ENCODE measurements around the gene BRPF3. TPM values are rescaled to one million over a fixed set of nuclear protein-coding genes. Genes with fewer than 3 reads are reported as not detected.

The BRPF3 gene
- total RNA-seq, 1 donor from 2014 or later = 37.6 TPM

DNA sequence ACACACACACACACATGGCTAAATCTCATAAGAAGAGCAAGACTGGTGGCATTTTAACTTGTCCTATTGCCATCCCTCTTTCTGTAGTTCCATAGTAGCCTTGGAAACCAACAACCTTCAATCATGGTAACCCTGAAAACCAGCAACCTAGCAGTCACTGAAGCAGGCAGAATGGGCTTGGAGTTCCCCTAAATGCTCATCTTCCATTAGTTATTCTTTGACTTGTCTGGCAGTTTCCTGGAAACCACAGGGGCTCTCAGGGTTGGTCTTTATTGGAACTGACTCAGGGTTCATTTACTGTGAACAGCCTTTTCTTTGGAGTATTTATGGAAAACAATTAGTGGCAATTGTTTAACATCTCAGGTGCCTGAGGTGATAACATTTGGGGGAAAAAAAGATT lies 19.4 kb upstream of the BRPF3 start:
- DNase-seq (ENCODE audit: low spot score) = no peak
- H3K36me3 Mint-ChIP-seq (ENCODE audit: low read depth, unreplicated experiment) = peaks cover 3% of the 10 kb centered on the region
- H3K9me3 Mint-ChIP-seq (ENCODE audit: unreplicated experiment) = peaks cover 4% of the 10 kb centered on the region
- H3K27me3 Mint-ChIP-seq (ENCODE audit: unreplicated experiment) = peaks cover 1% of the 10 kb centered on the region
- no peaks in the 10 kb centered on the region for H3K4me1 Mint-ChIP-seq (ENCODE audit: unreplicated experiment)
- TF ChIP-seq, protein P1, sequence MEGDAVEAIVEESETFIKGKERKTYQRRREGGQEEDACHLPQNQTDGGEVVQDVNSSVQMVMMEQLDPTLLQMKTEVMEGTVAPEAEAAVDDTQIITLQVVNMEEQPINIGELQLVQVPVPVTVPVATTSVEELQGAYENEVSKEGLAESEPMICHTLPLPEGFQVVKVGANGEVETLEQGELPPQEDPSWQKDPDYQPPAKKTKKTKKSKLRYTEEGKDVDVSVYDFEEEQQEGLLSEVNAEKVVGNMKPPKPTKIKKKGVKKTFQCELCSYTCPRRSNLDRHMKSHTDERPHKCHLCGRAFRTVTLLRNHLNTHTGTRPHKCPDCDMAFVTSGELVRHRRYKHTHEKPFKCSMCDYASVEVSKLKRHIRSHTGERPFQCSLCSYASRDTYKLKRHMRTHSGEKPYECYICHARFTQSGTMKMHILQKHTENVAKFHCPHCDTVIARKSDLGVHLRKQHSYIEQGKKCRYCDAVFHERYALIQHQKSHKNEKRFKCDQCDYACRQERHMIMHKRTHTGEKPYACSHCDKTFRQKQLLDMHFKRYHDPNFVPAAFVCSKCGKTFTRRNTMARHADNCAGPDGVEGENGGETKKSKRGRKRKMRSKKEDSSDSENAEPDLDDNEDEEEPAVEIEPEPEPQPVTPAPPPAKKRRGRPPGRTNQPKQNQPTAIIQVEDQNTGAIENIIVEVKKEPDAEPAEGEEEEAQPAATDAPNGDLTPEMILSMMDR (IDR thresholded peaks at IDR 0.05; ENCODE audit: unreplicated experiment) = no peak
- no peak overlapping the region for H3K4me3 Mint-ChIP-seq (ENCODE audit: unreplicated experiment)
- H3K27ac Mint-ChIP-seq (ENCODE audit: unreplicated experiment) = no peak overlapping the region

DNA sequence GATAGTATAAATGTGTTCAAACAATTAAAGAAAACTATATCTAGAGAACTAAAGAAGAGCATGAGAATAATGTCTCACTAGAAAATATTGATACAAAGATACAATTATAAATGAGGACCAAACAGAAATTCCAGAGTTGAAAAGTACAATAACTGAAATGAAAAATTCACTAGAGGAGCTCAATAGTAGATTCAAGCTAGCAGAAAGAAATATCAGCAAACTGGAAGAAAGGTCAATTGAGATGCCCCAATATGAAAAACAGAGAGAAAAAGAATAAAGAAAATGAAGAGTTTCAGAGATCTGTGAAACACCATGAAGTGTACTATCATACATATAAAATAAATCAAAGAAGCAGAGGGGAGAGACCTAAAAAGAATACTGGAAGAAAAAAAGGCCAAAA lies 18.0 kb upstream of the BRPF3 start:
- H3K27ac Mint-ChIP-seq (ENCODE audit: unreplicated experiment) = no peak overlapping the region
- H3K9me3 Mint-ChIP-seq (ENCODE audit: unreplicated experiment) = peaks cover 4% of the 10 kb centered on the region
- peaks cover 3% of the 10 kb centered on the region for H3K36me3 Mint-ChIP-seq (ENCODE audit: low read depth, unreplicated experiment)
- no peak for DNase-seq (ENCODE audit: low spot score)
- TF ChIP-seq, protein P1 (IDR thresholded peaks at IDR 0.05; ENCODE audit: unreplicated experiment) = no peak
- no peaks in the 10 kb centered on the region for H3K4me1 Mint-ChIP-seq (ENCODE audit: unreplicated experiment)
- no peak overlapping the region for H3K4me3 Mint-ChIP-seq (ENCODE audit: unreplicated experiment)
- H3K27me3 Mint-ChIP-seq (ENCODE audit: unreplicated experiment) = peaks cover 1% of the 10 kb centered on the region

DNA sequence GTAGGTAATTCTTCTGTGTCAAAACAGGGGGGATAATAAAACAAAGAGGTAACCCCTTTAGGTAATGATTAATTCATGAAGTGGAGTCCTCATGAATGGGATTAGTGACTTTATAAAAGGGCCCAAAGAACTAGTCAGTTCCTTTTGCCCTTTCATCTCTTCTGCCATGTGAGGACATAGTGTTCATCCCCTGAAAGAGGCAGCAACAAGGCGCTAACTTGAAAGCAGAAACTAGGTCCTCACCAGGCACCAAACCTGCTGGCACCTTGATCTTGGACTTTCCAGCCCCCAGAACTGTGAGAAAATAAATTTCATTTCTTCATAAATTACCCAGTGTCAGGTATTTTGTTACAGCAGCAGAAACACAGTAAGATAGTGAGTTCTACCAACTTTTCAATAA lies 16.4 kb upstream of the BRPF3 start:
- no peak for DNase-seq (ENCODE audit: low spot score)
- Mint-ChIP-seq H3K9me3 (ENCODE audit: unreplicated experiment) (peaks cover 4% of the 10 kb centered on the region), H3K27ac (ENCODE audit: unreplicated experiment) (no peak overlapping the region), H3K4me1 (ENCODE audit: unreplicated experiment) (no peaks in the 10 kb centered on the region), H3K36me3 (ENCODE audit: low read depth, unreplicated experiment) (peaks cover 3% of the 10 kb centered on the region), H3K4me3 (ENCODE audit: unreplicated experiment) (no peak overlapping the region), H3K27me3 (ENCODE audit: unreplicated experiment) (peaks cover 1% of the 10 kb centered on the region)
- TF ChIP-seq, protein P1 (IDR thresholded peaks at IDR 0.05; ENCODE audit: unreplicated experiment) = no peak

DNA sequence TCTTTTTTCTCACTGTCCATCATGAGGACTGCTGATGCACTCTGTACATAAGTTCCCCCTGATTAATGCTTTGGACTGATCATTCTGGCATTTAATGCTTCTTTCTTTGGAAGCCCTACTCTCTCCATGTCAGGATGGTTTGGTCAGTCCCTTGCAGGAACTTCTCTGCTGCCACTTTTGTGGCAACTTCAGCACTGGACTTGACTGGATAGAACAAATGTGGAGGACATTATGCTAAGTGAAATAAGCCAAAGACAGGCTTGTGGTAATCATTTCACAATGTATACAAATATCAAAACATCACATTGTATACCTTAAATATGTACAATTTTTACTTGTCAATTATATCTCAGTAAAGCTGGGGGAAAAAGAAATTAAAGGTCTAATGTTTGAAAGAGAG lies 12.2 kb upstream of the BRPF3 start:
- TF ChIP-seq, protein P1 (IDR thresholded peaks at IDR 0.05; ENCODE audit: unreplicated experiment) = no peak
- Mint-ChIP-seq H3K36me3 (ENCODE audit: low read depth, unreplicated experiment) (peaks cover 3% of the 10 kb centered on the region), H3K9me3 (ENCODE audit: unreplicated experiment) (no peaks in the 10 kb centered on the region), H3K27me3 (ENCODE audit: unreplicated experiment) (peaks cover 2% of the 10 kb centered on the region), H3K27ac (ENCODE audit: unreplicated experiment) (no peak overlapping the region), H3K4me3 (ENCODE audit: unreplicated experiment) (no peak overlapping the region), H3K4me1 (ENCODE audit: unreplicated experiment) (peaks cover 6% of the 10 kb centered on the region)
- DNase-seq (ENCODE audit: low spot score) = no peak

DNA sequence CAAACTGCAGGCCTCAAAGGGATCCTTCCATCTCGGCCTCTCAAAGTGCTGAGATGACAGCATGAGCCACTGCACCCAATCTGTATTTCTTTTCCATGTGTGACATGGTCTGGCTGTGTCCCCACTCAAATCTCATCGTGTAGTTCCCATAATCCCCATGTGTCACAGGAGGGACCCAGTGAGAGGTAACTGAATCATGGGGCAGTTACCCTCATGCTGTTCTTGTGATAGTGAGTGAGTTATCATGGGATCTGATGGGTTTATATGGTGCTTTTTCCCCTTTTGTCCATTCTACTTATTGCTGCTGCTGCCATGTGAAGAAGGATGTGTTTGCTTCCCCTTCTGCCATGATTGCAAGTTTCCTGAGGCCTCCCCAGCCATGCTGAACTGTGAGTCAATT lies 10.3 kb upstream of the BRPF3 start:
- TF ChIP-seq, protein P1 (IDR thresholded peaks at IDR 0.05; ENCODE audit: unreplicated experiment) = no peak
- Mint-ChIP-seq H3K27ac (ENCODE audit: unreplicated experiment) (no peak overlapping the region), H3K4me3 (ENCODE audit: unreplicated experiment) (no peak overlapping the region), H3K36me3 (ENCODE audit: low read depth, unreplicated experiment) (no peaks in the 10 kb centered on the region), H3K27me3 (ENCODE audit: unreplicated experiment) (peaks cover 2% of the 10 kb centered on the region), H3K9me3 (ENCODE audit: unreplicated experiment) (no peaks in the 10 kb centered on the region), H3K4me1 (ENCODE audit: unreplicated experiment) (peaks cover 6% of the 10 kb centered on the region)
- DNase-seq (ENCODE audit: low spot score) = no peak

Measured in endothelial cell (in vitro differentiated cells).